WERI-Rb-1 (cell line): Measurements from ENCODE around the gene DHDH.
"Not testable (repeated sequence)": the region's sequence is repeated elsewhere in the genome, so short reads cannot be mapped to it uniquely, and the experiment has no call there.

Experiments
- DNase-seq: peaks from one replicate; pipeline ENCODE4 v3.0.0-alpha.2; 2020
- H3K27ac ChIP-seq: fragments of 250-450 bp; sonication (Bioruptor Pico); 2 replicates; pipeline ENCODE4 v1.5.1; 2020; ENCODE audit warnings: mild to moderate bottlenecking, moderate library complexity
- H3K27me3 ChIP-seq: fragments of 250-450 bp; sonication (Bioruptor Pico); 2 replicates; pipeline ENCODE4 v1.5.1; 2021; ENCODE audit warnings: mild to moderate bottlenecking, low read depth, moderate library complexity; ENCODE audit not compliant: insufficient read depth, severe bottlenecking
- H3K36me3 ChIP-seq: fragments of 250-450 bp; sonication (Bioruptor Pico); 2 replicates; pipeline ENCODE4 v1.5.1; 2020; ENCODE audit warnings: mild to moderate bottlenecking, moderate library complexity
- H3K4me3 ChIP-seq: 2 replicates; pipeline ENCODE4 v1.5.1; 2011; ENCODE audit warnings: low read depth, mild to moderate bottlenecking, control low read depth, low read length
- H3K9me3 ChIP-seq: fragments of 250-450 bp; sonication (Bioruptor Pico); 2 replicates; pipeline ENCODE4 v1.5.1; 2021; ENCODE audit warnings: mild to moderate bottlenecking, moderate library complexity; ENCODE audit not compliant: severe bottlenecking
- TF ChIP-seq, protein P1 (sequence below): IDR thresholded peaks from 2 replicates; pipeline ENCODE4 v1.5.1; 2011; ENCODE audit warnings: low read depth, mild to moderate bottlenecking, control low read depth, inconsistent platforms, low read length

The DHDH gene

DNA sequence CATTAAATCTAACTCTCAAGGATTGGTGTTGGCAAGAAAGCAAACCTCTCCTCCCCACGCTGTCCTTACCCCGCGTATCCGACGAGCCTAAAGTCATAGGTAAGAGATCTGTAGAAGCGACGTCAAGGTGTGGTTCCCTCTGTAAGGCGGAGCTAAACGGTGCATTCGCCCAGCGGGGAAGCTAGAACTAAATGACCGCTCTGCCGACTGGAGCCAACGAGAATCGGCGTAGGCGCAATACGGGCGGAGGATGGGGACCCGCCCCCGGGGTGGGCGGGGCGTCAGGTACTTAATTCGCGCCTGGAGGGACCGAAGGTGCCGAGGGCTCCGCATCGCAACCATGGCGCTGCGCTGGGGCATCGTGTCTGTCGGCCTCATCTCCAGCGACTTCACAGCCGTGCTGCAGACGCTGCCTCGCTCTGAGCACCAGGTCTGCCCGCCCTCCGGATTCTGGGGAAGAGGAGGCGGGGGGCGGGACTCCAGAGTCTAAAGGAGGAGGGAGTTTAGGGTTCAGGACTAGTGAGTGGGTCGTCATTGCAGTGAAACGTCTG is at the start of gene DHDH:
Gene DHDH, plus strand, starts transcription at position 318 of the 551 bp plus-strand sequence. Its CDS starts 23 bp downstream, at position 341.
- H3K27me3 ChIP-seq, result no peaks in the 10 kb centered on the region
- H3K4me3 ChIP-seq, result peak within 1 kb of the TSS; percentile 61
- peak; percentile 92 for DNase-seq
- no peaks in the 10 kb centered on the region for H3K9me3 ChIP-seq
- TF ChIP-seq, protein P1, sequence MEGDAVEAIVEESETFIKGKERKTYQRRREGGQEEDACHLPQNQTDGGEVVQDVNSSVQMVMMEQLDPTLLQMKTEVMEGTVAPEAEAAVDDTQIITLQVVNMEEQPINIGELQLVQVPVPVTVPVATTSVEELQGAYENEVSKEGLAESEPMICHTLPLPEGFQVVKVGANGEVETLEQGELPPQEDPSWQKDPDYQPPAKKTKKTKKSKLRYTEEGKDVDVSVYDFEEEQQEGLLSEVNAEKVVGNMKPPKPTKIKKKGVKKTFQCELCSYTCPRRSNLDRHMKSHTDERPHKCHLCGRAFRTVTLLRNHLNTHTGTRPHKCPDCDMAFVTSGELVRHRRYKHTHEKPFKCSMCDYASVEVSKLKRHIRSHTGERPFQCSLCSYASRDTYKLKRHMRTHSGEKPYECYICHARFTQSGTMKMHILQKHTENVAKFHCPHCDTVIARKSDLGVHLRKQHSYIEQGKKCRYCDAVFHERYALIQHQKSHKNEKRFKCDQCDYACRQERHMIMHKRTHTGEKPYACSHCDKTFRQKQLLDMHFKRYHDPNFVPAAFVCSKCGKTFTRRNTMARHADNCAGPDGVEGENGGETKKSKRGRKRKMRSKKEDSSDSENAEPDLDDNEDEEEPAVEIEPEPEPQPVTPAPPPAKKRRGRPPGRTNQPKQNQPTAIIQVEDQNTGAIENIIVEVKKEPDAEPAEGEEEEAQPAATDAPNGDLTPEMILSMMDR, result no peak
- H3K36me3 ChIP-seq, result no peaks in the 10 kb centered on the region
- peak within 1 kb of the TSS; percentile 24; the same call in 1 of the 2 replicates for H3K27ac ChIP-seq

DNA sequence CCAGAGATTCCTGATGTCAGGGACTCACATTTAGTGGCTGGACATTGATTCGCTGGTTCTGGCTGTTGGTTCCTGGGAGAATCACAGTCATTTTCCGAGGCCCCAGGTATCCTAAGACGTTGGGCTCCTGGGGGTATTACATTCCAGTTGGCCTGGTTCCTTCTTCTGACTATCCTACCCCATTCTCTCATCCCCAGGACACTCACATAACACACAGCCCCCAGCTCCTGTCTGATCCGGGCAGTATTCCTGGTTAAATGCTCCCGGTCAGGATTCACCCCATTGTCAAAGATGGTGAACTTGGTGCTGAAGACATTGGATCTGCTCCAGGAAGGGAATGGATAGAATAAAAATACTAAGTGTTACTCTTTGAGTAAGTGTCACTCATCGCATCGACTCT is 49.8 kb upstream of the DHDH start:
- no peaks in the 10 kb centered on the region for H3K9me3 ChIP-seq
- TF ChIP-seq, protein P1, result no peak
- H3K27ac ChIP-seq, result no peak overlapping the region
- no peaks in the 10 kb centered on the region for H3K27me3 ChIP-seq
- peaks cover 1% of the 10 kb centered on the region for H3K36me3 ChIP-seq
- H3K4me3 ChIP-seq, result no peak overlapping the region
- DNase-seq, result no peak

DNA sequence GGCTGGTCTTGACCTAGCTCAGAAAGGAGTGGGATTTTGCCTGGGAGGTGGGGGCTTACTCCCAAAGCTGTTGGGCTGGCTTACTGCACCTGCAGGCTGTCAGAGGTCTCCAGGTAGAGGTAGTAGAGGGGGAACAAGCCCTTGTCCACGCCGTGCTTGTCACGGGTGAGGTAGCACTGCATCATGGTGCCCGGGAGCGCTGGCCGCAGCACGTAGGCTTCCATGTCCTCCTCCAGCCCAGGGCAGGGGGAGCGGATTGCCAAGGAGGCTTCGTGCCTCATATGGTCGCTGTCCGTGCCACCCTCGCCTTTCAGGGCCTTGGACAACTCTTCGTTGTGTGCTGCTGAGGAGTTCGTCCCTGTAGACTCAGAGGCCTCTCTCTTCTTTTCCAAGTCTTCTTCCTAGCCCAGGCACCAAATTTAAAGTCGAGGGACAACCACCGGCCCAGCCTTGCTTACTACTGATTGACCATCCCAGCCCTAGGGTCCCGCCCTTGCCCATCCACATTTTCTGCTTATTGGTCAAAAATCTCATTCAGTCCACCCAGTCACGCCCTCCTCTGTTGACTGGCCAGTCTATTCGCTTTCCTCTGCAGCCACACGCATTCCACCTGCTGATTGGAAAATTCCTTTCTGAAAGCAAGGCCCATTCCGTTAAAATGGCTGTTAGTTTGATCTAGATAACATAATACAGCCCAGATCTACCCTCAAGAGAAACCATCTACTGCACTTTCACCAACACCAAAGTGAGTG is 45.5 kb upstream of the DHDH start:
- H3K36me3 ChIP-seq, result no peaks in the 10 kb centered on the region
- H3K9me3 ChIP-seq, result no peaks in the 10 kb centered on the region
- no peak overlapping the region for H3K4me3 ChIP-seq
- no peaks in the 10 kb centered on the region for H3K27me3 ChIP-seq
- TF ChIP-seq, protein P1, result no peak
- DNase-seq, result no peak
- H3K27ac ChIP-seq, result no peak overlapping the region

DNA sequence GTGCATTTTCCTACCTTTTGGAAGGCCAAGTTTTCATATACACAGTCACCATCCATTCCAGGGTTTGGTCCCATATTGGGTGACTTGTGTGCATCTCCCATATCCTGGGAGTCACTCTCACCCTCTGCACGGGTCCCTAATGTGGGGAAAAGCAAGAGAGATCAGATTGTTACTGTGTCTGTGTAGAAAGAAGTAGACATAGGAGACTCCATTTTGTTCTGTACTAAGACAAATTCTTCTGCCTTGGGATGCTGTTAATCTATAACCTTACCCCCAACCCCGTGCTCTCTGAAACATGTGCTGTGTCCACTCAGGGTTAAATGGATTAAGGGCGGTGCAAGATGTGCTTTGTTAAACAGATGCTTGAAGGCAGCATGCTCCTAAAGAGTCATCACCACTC is 44.0 kb upstream of the DHDH start:
- not testable (repeated sequence) for H3K36me3 ChIP-seq, H3K9me3 ChIP-seq, H3K4me3 ChIP-seq, H3K27me3 ChIP-seq, DNase-seq
- H3K27ac ChIP-seq, result peak overlapping the region; percentile 70

DNA sequence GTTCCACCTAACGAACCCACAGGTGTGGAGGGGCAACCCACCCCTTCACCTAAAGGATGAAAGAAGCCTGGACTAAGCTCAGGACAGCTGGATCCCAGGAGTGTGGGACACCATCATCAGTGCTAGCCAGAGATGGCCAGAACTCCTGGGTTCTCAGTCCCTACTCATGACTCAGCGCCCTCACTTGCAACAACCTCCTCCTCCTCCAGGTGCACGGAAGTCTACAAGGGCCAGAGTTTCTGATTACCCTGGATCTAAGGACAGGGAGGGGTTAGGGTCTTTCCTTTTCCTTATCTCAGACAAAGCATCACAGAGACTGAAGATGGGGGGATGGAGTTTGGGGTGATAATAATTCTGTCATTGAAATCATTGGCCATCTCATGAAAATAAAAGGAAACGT is 42.9 kb upstream of the DHDH start:
- TF ChIP-seq, protein P1, result no peak
- no peaks in the 10 kb centered on the region for H3K27me3 ChIP-seq
- no peak overlapping the region for H3K4me3 ChIP-seq
- H3K9me3 ChIP-seq, result no peaks in the 10 kb centered on the region
- DNase-seq, result no peak
- peak overlapping the region; percentile 70 for H3K27ac ChIP-seq
- no peaks in the 10 kb centered on the region for H3K36me3 ChIP-seq

GRCh38 chr19:48895226-48895625 is 38.3 kb upstream of the DHDH start:
- no peak overlapping the region for H3K4me3 ChIP-seq
- TF ChIP-seq, protein P1, result no peak
- H3K36me3 ChIP-seq, result no peaks in the 10 kb centered on the region
- DNase-seq, result no peak
- H3K27me3 ChIP-seq, result no peaks in the 10 kb centered on the region
- no peak overlapping the region for H3K27ac ChIP-seq
- no peaks in the 10 kb centered on the region for H3K9me3 ChIP-seq
